Stomach smooth muscle (tissue), 2 donors: ENCODE data around the gene PRSS1.

ENCODE experiments used
- H3K27ac ChIP-seq: one replicate; pipeline ENCODE4 v1.7.0; 2013; ENCODE audit warnings: mild to moderate bottlenecking, low read length, inconsistent platforms
- H3K27me3 ChIP-seq, 2 donors: one replicate each; pipeline ENCODE4 v1.7.0; 2013; ENCODE audit warnings: low read length in 2 of 2; ENCODE audit not compliant: insufficient read depth in 2 of 2, control insufficient read depth in 1 of 2
- H3K36me3 ChIP-seq, 2 donors: one replicate each; pipeline ENCODE4 v1.7.0; 2013; ENCODE audit warnings: low read length in 2 of 2; ENCODE audit not compliant: control insufficient read depth in 2 of 2, insufficient read depth in 2 of 2
- H3K4me1 ChIP-seq: one replicate; pipeline ENCODE4 v1.7.0; 2013; ENCODE audit warnings: low read length; ENCODE audit not compliant: control insufficient read depth, insufficient read depth
- H3K4me3 ChIP-seq, 2 donors: one replicate each; pipeline ENCODE4 v1.7.0; 2013; ENCODE audit warnings: low read length in 2 of 2
- H3K9ac ChIP-seq, 2 donors: one replicate each; pipeline ENCODE4 v1.7.0; 2013; ENCODE audit warnings: low read length in 2 of 2, mild to moderate bottlenecking in 1 of 2
- H3K9me3 ChIP-seq, 2 donors: one replicate each; pipeline ENCODE4 v1.7.0; 2013; ENCODE audit warnings: low read length in 2 of 2; ENCODE audit not compliant: control insufficient read depth in 2 of 2
- donor health status: healthy.
- donor health status: Pancreatic carcinoma.

The PRSS1 gene

GRCh38 chr7:142795339-142795863 is 46.1 kb downstream of the PRSS1 start:
- Histone ChIP-seq H3K4me1 (peaks cover 15% of the 10 kb centered on the region), H3K4me3 (no peak overlapping the region), H3K36me3 (no peaks in the 10 kb centered on the region), H3K9ac (no peak overlapping the region), H3K27ac (no peak overlapping the region), H3K27me3 (peaks cover 38 to 51% of the 10 kb centered on the region in 2 donors), H3K9me3 (no peaks in the 10 kb centered on the region)

GRCh38 chr7:142796001-142796500 is 46.8 kb downstream of the PRSS1 start:
- Histone ChIP-seq H3K27me3 (peaks cover 43 to 54% of the 10 kb centered on the region in 2 donors), H3K4me3 (no peak overlapping the region), H3K36me3 (no peaks in the 10 kb centered on the region), H3K9me3 (no peaks in the 10 kb centered on the region), H3K27ac (no peak overlapping the region), H3K9ac (no peak overlapping the region), H3K4me1 (peaks cover 15% of the 10 kb centered on the region)

GRCh38 chr7:142796501-142797390 is 47.5 kb downstream of the PRSS1 start:
- H3K4me3 ChIP-seq, result peak overlapping the region; percentile 55 to 65
- no peak overlapping the region for H3K27ac ChIP-seq
- peaks cover 43 to 54% of the 10 kb centered on the region in 2 donors for H3K27me3 ChIP-seq
- no peaks in the 10 kb centered on the region for H3K9me3 ChIP-seq
- peaks cover 15% of the 10 kb centered on the region for H3K4me1 ChIP-seq
- H3K9ac ChIP-seq, result peak overlapping the region in 1 of 2 donors; percentile 22
- H3K36me3 ChIP-seq, result no peaks in the 10 kb centered on the region

GRCh38 chr7:142797391-142798377 is 48.4 kb downstream of the PRSS1 start:
- no peak overlapping the region for H3K27ac ChIP-seq
- no peaks in the 10 kb centered on the region for H3K36me3 ChIP-seq
- H3K4me1 ChIP-seq, result peaks cover 15% of the 10 kb centered on the region
- peaks cover 46 to 56% of the 10 kb centered on the region in 2 donors for H3K27me3 ChIP-seq
- H3K4me3 ChIP-seq, result peak overlapping the region; percentile 41 to 65
- H3K9ac ChIP-seq, result peak overlapping the region in 1 of 2 donors; percentile 22
- H3K9me3 ChIP-seq, result no peaks in the 10 kb centered on the region

GRCh38 chr7:142798451-142799436 is 49.5 kb downstream of the PRSS1 start:
- no peak overlapping the region for H3K9ac ChIP-seq
- peaks cover 46% of the 10 kb centered on the region in 2 donors for H3K27me3 ChIP-seq
- H3K27ac ChIP-seq, result no peak overlapping the region
- H3K4me1 ChIP-seq, result peaks cover 15% of the 10 kb centered on the region
- no peaks in the 10 kb centered on the region for H3K36me3 ChIP-seq
- H3K9me3 ChIP-seq, result no peaks in the 10 kb centered on the region
- H3K4me3 ChIP-seq, result no peak overlapping the region

GRCh38 chr7:142799437-142799835 is 50.2 kb downstream of the PRSS1 start:
- no peaks in the 10 kb centered on the region for H3K9me3 ChIP-seq
- H3K4me3 ChIP-seq, result no peak overlapping the region
- H3K27ac ChIP-seq, result no peak overlapping the region
- peaks cover 15% of the 10 kb centered on the region for H3K4me1 ChIP-seq
- H3K9ac ChIP-seq, result no peak overlapping the region
- peaks cover 45 to 46% of the 10 kb centered on the region in 2 donors for H3K27me3 ChIP-seq
- no peaks in the 10 kb centered on the region for H3K36me3 ChIP-seq

- Histone ChIP-seq H3K36me3 (no peaks in the 10 kb centered on the region), H3K4me1 (peaks cover 15% of the 10 kb centered on the region), H3K9me3 (no peaks in the 10 kb centered on the region), H3K4me3 (no peak overlapping the region), H3K27me3 (peaks cover 43 to 46% of the 10 kb centered on the region in 2 donors), H3K9ac (no peak overlapping the region), H3K27ac (no peak overlapping the region)
Observed at GRCh38 chr7:142800088-142800487, 50.8 kb downstream of the PRSS1 start.

GRCh38 chr7:142800699-142801260 is 51.5 kb downstream of the PRSS1 start:
- Histone ChIP-seq H3K36me3 (no peaks in the 10 kb centered on the region), H3K27ac (no peak overlapping the region), H3K4me1 (peaks cover 15% of the 10 kb centered on the region), H3K27me3 (peaks cover 36 to 41% of the 10 kb centered on the region in 2 donors), H3K9me3 (no peaks in the 10 kb centered on the region), H3K9ac (no peak overlapping the region), H3K4me3 (no peak overlapping the region)

GRCh38 chr7:142801601-142802295 is 52.5 kb downstream of the PRSS1 start:
- H3K27ac ChIP-seq, result no peak overlapping the region
- no peak overlapping the region for H3K9ac ChIP-seq
- H3K4me3 ChIP-seq, result no peak overlapping the region
- no peaks in the 10 kb centered on the region for H3K36me3 ChIP-seq
- peaks cover 26 to 32% of the 10 kb centered on the region in 2 donors for H3K27me3 ChIP-seq
- H3K9me3 ChIP-seq, result no peaks in the 10 kb centered on the region
- H3K4me1 ChIP-seq, result peaks cover 10% of the 10 kb centered on the region
